Measurements from ENCODE around the gene WSCD2.

DNA sequence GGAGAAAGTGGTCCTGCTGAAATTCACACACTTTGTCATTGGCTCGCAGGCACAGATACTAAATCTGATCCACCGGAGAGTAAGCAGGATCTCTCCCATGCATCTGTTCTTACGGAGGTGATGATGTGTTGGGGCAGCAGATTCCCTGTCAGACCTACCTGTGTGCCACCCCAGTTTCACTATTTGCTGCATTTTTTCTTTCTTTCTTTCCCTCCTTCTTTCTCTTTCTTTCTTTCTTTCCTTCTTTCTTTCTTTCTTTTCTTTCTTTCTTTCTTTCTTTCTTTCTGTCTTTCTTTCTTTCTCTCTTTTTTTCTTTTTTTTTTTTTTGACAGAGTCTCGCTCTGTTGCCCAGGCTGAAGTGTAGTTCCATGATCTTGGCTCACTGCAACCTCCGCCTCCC is 37.4 kb downstream of the WSCD2 start:
- TF ChIP-seq, protein P1, sequence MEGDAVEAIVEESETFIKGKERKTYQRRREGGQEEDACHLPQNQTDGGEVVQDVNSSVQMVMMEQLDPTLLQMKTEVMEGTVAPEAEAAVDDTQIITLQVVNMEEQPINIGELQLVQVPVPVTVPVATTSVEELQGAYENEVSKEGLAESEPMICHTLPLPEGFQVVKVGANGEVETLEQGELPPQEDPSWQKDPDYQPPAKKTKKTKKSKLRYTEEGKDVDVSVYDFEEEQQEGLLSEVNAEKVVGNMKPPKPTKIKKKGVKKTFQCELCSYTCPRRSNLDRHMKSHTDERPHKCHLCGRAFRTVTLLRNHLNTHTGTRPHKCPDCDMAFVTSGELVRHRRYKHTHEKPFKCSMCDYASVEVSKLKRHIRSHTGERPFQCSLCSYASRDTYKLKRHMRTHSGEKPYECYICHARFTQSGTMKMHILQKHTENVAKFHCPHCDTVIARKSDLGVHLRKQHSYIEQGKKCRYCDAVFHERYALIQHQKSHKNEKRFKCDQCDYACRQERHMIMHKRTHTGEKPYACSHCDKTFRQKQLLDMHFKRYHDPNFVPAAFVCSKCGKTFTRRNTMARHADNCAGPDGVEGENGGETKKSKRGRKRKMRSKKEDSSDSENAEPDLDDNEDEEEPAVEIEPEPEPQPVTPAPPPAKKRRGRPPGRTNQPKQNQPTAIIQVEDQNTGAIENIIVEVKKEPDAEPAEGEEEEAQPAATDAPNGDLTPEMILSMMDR (IDR thresholded peaks at IDR 0.05), result no peak
- no peak for TF ChIP-seq POLR2A (IDR thresholded peaks at IDR 0.05)

Data from Peyer's patch (tissue), 4 donors.